B cell (primary cell): Measurements from ENCODE around the gene SLCO3A1. TPM values are rescaled to one million over a fixed set of nuclear protein-coding genes. Genes with fewer than 3 reads are reported as not detected.

Experiments
- ATAC-seq: fragments of 200-7000 bp; cut with Tn5 transposase; one replicate; pipeline ENCODE4 v1.10.0; 2021; ENCODE audit warnings: low read depth, mild to moderate bottlenecking, moderate number of reproducible peaks, moderate library complexity
- CTCF ChIA-PET: fragments of 350-600 bp; sonication (Branson Sonifier 250); formaldehyde crosslinking; loops from one replicate; lab custom pipeline; 2021; ENCODE audit warnings: antibody characterized with exemption, inconsistent platforms; lab: Charles Lee
- POLR2A ChIA-PET: fragments of 350-600 bp; sonication (Branson Sonifier 250); formaldehyde crosslinking; loops from one replicate; lab custom pipeline; 2021; ENCODE audit warnings: antibody characterized with exemption; lab: Charles Lee
- DNase-seq: peaks from one replicate; pipeline ENCODE4 v3.0.0; 2013
- H2AFZ ChIP-seq: 2 replicates; pipeline ENCODE4 v1.6.1; 2012; ENCODE audit warnings: mild to moderate bottlenecking, low read depth, low read length; ENCODE audit not compliant: insufficient read depth, poor library complexity, severe bottlenecking
- H3K27ac ChIP-seq, 2 donors: 1 replicate in 1 of 2; 2 replicates in 1 of 2; pipeline ENCODE4 v1.5.1; 2012 to 2013; ENCODE audit warnings: low read length in 2 of 2, mild to moderate bottlenecking in 2 of 2, moderate library complexity in 1 of 2
- H3K27me3 ChIP-seq, 4 experiments: fragments of 200-600 bp in 1 of 4; sonication (generic) in 1 of 4; replicated peaks in 1 of 4; 1 replicate in 2 of 4; 2 replicates in 2 of 4; pipeline versions ENCODE4 v1.6.1 to v1.7.0; 2013 to 2016; ENCODE audit warnings: low read length in 3 of 4, mild to moderate bottlenecking in 2 of 4, mixed read lengths in 1 of 4, moderate library complexity in 1 of 4; ENCODE audit not compliant: insufficient read depth in 4 of 4, control insufficient read depth in 3 of 4; ENCODE audit errors: control extremely low read depth in 1 of 4
- H3K36me3 ChIP-seq, 2 experiments: replicated peaks in 1 of 2; 1 replicate in 1 of 2; 2 replicates in 1 of 2; pipeline versions ENCODE4 v1.6.1 to v1.7.1; 2013; ENCODE audit warnings: low read length in 1 of 2; ENCODE audit not compliant: insufficient read depth in 2 of 2, control insufficient read depth in 1 of 2; ENCODE audit errors: control extremely low read depth in 1 of 2, extremely low read depth in 1 of 2
- H3K4me1 ChIP-seq, 2 donors: fragments of 200-600 bp in 1 of 2; sonication (generic) in 1 of 2; 1 replicate in 1 of 2; 2 replicates in 1 of 2; pipeline versions ENCODE4 v1.5.1 to v1.6.1; 2013 to 2017; ENCODE audit warnings: low read length in 2 of 2; ENCODE audit not compliant: control insufficient read depth in 2 of 2, insufficient read depth in 2 of 2
- H3K4me2 ChIP-seq: replicated peaks from 2 replicates; pipeline ENCODE3; 2012; ENCODE audit warnings: mild to moderate bottlenecking, low read depth, low read length; ENCODE audit not compliant: poor library complexity, severe bottlenecking
- H3K4me3 ChIP-seq, 5 experiments: fragments of 200-600 bp in 1 of 5; sonication (generic) in 1 of 5; 1 replicate in 3 of 5; 2 replicates in 2 of 5; pipeline versions ENCODE4 v1.5.1 to v1.7.0; 2011 to 2016; ENCODE audit warnings: low read length in 4 of 5, mild to moderate bottlenecking in 4 of 5, low read depth in 2 of 5, control low read depth in 1 of 5, moderate library complexity in 1 of 5; ENCODE audit not compliant: insufficient read depth in 1 of 5; ENCODE audit errors: control extremely low read depth in 1 of 5, extremely low read depth in 1 of 5
- H3K79me2 ChIP-seq: fragments of 200-600 bp; sonication (generic); one replicate; pipeline ENCODE4 v1.6.0; 2016; ENCODE audit warnings: low read length; ENCODE audit not compliant: control insufficient read depth, insufficient read depth
- H3K9ac ChIP-seq: fragments of 200-600 bp; sonication (generic); 2 replicates; pipeline ENCODE4 v1.6.1; 2017; ENCODE audit warnings: mild to moderate bottlenecking, low read length, moderate library complexity
- H3K9me3 ChIP-seq, 3 donors: one replicate each; pipeline versions ENCODE4 v1.6.1 to v1.7.1; 2013; ENCODE audit warnings: low read length in 2 of 3; ENCODE audit not compliant: control insufficient read depth in 2 of 3, insufficient read depth in 1 of 3; ENCODE audit errors: control extremely low read depth in 1 of 3
- H4K20me1 ChIP-seq: 2 replicates; pipeline ENCODE4 v1.6.0; 2012; ENCODE audit warnings: mild to moderate bottlenecking, low read length; ENCODE audit not compliant: insufficient read depth, control insufficient read depth, poor library complexity, severe bottlenecking
- H3K27ac Mint-ChIP-seq: one replicate; pipeline ENCODE4 v1.8.0; 2021; ENCODE audit warnings: mixed read lengths
- H3K27me3 Mint-ChIP-seq: one replicate; pipeline ENCODE4 v1.8.0; 2021; ENCODE audit warnings: mixed read lengths
- H3K4me1 Mint-ChIP-seq: one replicate; pipeline ENCODE4 v1.8.0; 2021; ENCODE audit warnings: mixed read lengths
- H3K4me3 Mint-ChIP-seq: one replicate; pipeline ENCODE4 v1.8.0; 2021; ENCODE audit warnings: mixed read lengths
- H3K9me3 Mint-ChIP-seq: one replicate; pipeline ENCODE4 v1.8.0; 2022; ENCODE audit warnings: mixed read lengths; ENCODE audit not compliant: insufficient read depth
- CTCF ChIP-seq: fragments of 200-600 bp; IDR thresholded peaks from one replicate; pipeline ENCODE4 v1.8.0; 2022; ENCODE audit warnings: antibody characterized with exemption, mild to moderate bottlenecking
- EZH2 ChIP-seq: IDR thresholded peaks from 2 replicates; pipeline ENCODE4 v1.6.1; 2012; ENCODE audit warnings: borderline replicate concordance, low read depth, mild to moderate bottlenecking, moderate library complexity, low read length; ENCODE audit not compliant: insufficient read depth, poor library complexity, severe bottlenecking
- WGBS: methylation state at CpG from one replicate; pipeline ENCODE4 v1.1.5; 2013; ENCODE audit warnings: missing lambda C conversion rate; ENCODE audit not compliant: insufficient coverage; 5-methylcytosine and 5-hydroxymethylcytosine counted together
- intact Hi-C: fragments of 100-400 bp; cut with micrococcal nuclease; formaldehyde crosslinking; loops from one replicate; pipeline ENCODE4 v1.10.0; 2022
- polyA plus RNA-seq: library from polyadenylated mRNA; depleted of rRNA; stranded (reverse); fragments of >200 nt; gene quantifications from 2 replicates; pipeline ENCODE4 v1.2.3, GENCODE V29; 2012
- total RNA-seq, 2 donors: library from RNA; stranded (reverse); fragments of 120-200 nt in 1 of 2; gene quantifications; 1 replicate in 1 of 2; 2 replicates in 1 of 2; pipeline versions ENCODE4 v1.2.3 to v1.2.4, GENCODE V29; 2013 to 2022

Gene SLCO3A1
- total and polyA plus RNA-seq, 2 donors (not counting 1 experiment from before 2014, with no cell fraction given): 0.99 to 2.3 TPM

DNA sequence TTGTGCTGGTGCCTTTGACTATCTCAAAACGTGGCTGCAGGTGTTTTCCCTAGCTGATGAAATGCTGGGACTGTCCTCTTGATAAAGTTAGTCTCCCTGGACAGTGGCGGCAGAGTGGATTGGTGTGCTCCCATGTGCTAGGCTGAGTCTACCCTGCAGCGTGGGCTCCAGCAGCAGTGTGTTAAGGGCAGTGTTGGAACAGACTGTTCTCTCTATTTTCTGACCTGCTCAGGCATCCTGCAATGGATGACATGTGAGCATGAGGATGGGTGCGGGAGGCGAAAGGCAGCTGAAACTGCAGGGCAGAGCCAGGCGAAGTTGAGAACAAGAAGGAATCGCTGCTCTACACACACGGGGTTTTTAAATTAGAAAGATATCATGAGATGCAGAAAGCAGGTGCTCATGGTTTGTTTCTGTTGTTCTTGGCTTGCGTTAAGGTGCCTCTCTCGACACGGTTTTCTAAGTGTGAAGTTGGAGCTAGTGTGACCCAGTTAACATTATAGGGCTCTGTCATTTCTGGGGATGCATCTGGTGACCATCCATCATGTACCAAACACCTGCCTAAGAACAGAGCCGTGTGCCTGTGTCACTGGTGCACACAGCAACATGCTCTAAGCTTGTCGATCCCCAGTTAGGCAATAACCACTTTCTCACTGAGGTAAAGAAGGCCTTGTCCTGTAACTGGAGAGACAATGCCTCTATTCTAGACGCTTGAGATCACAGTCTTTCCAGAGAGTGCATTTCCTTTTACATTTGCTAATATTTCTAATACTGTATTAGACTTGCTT is 44.3 kb downstream of the SLCO3A1 start:
- WGBS: 91% methylated on average over 10 of the region's 14 CpGs
- Histone ChIP-seq H3K4me1 (no peaks in the 10 kb centered on the region), H4K20me1 (no peaks in the 10 kb centered on the region), H3K27me3 (no peaks in the 10 kb centered on the region), H2AFZ (no peak overlapping the region), H3K4me2 (no peak overlapping the region), H3K9ac (no peak overlapping the region), H3K27ac (no peak overlapping the region), H3K4me3 (no peak overlapping the region), H3K9me3 (peaks cover 2 to 23% (median 16%) of the 10 kb centered on the region in 3 donors), H3K36me3 (no peaks in the 10 kb centered on the region), H3K79me2 (no peaks in the 10 kb centered on the region)
- Mint-ChIP-seq H3K9me3 (peaks cover 19% of the 10 kb centered on the region), H3K27me3 (no peaks in the 10 kb centered on the region), H3K27ac (no peak overlapping the region), H3K4me1 (no peaks in the 10 kb centered on the region), H3K4me3 (no peak overlapping the region)
- TF ChIP-seq CTCF: no peak
- TF ChIP-seq EZH2: no peak
- ATAC-seq (no peak), DNase-seq (no peak)
- ChIA-PET CTCF (no interaction called here), POLR2A (no interaction called here)
- intact Hi-C loops: no loop called here

DNA sequence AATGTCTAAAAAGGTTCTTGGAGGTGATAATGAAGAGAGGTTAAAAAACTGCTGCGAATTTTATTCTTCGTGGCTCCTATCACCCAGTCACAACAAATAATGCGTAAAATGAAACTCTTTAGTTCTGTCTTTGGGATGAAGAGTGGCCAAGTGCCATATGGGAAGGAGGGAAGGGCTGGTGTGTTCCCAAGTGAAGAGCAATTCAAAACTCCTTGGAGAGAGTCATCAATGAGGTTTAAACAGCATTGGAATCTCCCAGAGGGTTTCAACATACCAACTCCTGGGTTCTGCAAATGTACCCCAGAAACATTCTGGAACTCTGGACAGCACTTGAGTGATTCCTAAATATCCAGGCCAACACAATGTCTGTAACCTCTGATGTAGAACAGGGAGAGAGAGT is 45.3 kb downstream of the SLCO3A1 start:
- intact Hi-C loops: no loop called here
- Histone ChIP-seq H3K27ac (no peak overlapping the region), H3K27me3 (no peaks in the 10 kb centered on the region), H3K9ac (no peak overlapping the region), H3K4me1 (no peaks in the 10 kb centered on the region), H3K79me2 (no peaks in the 10 kb centered on the region), H3K9me3 (peaks cover 0 to 24% (median 16%) of the 10 kb centered on the region in 3 donors), H3K4me3 (no peak overlapping the region), H3K36me3 (no peaks in the 10 kb centered on the region), H3K4me2 (no peak overlapping the region), H4K20me1 (no peaks in the 10 kb centered on the region), H2AFZ (no peak overlapping the region)
- Mint-ChIP-seq H3K4me1 (no peaks in the 10 kb centered on the region), H3K9me3 (peaks cover 16% of the 10 kb centered on the region), H3K27me3 (no peaks in the 10 kb centered on the region), H3K27ac (no peak overlapping the region), H3K4me3 (no peak overlapping the region)
- DNase-seq: no peak
- no CpG with 5 or more reads among the region's 3 CpGs for WGBS
- TF ChIP-seq EZH2: no peak
- no peak for TF ChIP-seq CTCF
- ATAC-seq: no peak
- POLR2A ChIA-PET: no interaction called here
- CTCF ChIA-PET: no interaction called here
